GM12864 (cell line): ENCODE measurements around the gene IFT27.

Experiments used
- DNase-seq: peaks from one replicate; pipeline ENCODE4 v3.0.0-alpha.2; 2011; ENCODE audit warnings: low read depth
- H3K4me3 ChIP-seq: 2 replicates; pipeline ENCODE4 v1.5.1; 2011; ENCODE audit warnings: mild to moderate bottlenecking, low read depth, low read length, control low read depth
- TF ChIP-seq, protein P1 (sequence below): IDR thresholded peaks from 2 replicates; pipeline ENCODE4 v1.5.1; 2011; ENCODE audit warnings: low read depth, mild to moderate bottlenecking, moderate library complexity, low read length, control low read depth, inconsistent platforms; ENCODE audit errors: missing control alignments

The IFT27 gene

DNA sequence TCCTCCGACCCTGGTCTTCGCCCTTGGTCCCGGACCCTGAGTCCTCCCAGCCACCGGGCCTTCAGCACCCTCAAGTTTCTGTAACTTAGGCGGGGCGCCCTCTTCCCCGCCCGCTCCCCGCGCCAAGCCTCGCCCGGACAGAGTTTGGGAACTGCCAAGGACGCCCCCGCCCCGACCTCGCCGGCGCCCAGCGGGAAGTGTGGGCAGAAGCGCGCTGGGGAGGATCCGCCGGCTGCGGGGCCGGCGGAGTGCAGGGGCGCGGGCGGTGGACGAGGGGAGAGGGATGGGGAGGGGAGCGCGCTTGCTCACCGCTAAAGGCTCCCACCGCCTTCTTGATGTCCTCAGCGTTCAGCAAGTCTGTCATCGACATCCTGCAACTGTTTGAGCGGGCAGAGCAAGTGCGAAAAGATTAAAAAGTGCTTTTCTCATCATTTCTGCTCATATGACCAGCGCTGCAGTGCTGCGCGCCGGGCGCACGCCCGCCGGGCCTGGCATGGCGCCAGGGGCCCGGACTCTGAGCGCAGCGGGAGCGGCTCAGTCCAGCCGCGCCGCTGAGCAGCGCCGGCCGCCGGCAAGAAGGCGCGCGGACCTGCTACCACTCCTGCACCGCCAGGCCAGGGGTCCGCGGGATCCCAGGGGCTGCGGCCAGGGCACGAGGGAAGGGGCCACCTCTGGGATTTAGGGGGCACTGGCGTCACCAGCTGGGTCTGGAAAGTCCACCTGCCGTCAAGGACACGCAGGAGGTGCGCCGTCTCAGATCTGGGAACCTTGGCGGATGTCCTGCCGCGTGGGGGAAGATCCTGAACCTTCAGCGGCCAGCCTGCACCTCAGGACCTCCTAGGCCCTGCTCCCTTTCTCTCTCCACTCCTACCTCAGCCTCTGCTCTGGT lies 41.0 kb upstream of the IFT27 start, which contains the start of gene PVALB:
PVALB (minus strand) TSS at position 400 of the 889 bp plus-strand sequence; CDS start at position 370, 30 bp downstream.
- TF ChIP-seq, protein P1, sequence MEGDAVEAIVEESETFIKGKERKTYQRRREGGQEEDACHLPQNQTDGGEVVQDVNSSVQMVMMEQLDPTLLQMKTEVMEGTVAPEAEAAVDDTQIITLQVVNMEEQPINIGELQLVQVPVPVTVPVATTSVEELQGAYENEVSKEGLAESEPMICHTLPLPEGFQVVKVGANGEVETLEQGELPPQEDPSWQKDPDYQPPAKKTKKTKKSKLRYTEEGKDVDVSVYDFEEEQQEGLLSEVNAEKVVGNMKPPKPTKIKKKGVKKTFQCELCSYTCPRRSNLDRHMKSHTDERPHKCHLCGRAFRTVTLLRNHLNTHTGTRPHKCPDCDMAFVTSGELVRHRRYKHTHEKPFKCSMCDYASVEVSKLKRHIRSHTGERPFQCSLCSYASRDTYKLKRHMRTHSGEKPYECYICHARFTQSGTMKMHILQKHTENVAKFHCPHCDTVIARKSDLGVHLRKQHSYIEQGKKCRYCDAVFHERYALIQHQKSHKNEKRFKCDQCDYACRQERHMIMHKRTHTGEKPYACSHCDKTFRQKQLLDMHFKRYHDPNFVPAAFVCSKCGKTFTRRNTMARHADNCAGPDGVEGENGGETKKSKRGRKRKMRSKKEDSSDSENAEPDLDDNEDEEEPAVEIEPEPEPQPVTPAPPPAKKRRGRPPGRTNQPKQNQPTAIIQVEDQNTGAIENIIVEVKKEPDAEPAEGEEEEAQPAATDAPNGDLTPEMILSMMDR, result no peak
- DNase-seq, result no peak
- H3K4me3 ChIP-seq, result no peak within 1 kb of the TSS

DNA sequence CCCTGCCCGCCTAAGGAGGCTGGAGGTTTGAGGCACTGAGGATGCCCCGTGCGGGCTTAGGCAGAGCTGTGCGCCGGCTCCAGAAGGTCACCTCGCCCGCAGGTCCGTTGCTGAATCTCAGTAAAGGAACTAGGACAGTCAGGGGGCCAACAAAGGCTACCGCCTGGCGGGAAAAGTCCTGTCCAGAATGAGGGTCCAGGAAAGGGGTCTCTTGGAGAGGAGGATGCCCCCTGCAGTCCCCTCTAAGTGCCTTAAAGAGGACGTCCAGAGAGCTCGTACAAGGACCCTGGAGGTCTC lies 40.4 kb upstream of the IFT27 start:
- TF ChIP-seq, protein P1, result no peak
- DNase-seq, result no peak
- no peak overlapping the region for H3K4me3 ChIP-seq

DNA sequence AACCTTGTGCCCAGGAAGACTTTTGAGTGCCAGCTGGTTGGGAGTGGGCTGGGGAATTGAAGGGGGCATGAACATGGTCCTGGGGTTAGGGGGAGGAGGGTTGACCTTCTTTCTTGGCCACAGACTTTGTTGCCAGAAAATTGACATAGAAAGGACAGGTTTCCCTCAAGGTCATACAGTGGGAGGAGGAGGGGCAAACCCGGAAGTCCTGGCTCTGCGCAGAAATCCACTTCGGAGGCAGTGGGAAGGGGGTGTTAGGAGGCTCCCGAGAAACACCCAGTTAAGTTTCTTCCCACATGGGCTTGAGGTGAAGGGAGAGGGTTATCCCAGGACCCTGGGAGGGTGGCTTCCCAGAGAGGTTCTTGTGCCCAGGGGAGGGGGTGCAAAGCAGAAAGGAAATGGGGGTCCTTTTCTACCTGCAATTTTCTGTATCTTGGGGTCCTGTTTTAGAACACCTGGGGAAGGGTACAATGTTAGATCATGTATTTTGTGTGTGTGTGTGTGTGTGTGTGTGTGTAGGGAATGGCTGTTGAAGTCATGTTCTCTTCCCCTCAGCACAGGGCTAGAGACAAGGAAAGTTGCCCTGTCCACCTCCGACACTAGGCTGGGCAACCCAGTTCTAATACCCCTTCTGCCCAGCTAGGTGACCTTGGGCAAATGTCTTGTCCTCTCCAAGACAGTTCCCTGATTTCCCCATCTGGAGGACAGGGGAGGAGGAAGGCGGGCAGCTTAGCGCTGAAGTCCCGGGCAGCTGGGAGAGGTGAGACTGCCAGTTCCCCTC lies 39.8 kb upstream of the IFT27 start:
- DNase-seq, result no peak
- no peak overlapping the region for H3K4me3 ChIP-seq
- TF ChIP-seq, protein P1, result no peak

DNA sequence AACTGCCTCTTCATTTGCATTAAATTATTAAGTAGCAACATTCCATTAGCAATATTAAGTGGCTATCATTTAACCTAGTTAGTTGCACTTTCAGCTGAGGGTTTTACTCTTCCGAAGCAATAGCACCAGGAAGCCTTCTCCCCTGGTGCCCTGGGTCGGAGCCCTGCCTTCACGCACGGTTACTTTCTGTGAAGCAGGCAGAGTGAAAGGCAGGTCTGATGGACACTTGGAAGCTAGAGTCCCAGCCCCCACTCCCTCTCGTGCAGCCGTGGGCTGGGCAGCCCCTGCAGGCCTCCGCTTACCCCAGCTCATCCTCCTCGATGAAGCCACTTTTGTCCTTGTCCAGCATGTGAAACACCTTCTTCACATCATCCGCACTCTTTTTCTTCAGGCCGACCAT lies 38.9 kb upstream of the IFT27 start:
- H3K4me3 ChIP-seq, result no peak overlapping the region
- TF ChIP-seq, protein P1, result no peak
- no peak for DNase-seq

DNA sequence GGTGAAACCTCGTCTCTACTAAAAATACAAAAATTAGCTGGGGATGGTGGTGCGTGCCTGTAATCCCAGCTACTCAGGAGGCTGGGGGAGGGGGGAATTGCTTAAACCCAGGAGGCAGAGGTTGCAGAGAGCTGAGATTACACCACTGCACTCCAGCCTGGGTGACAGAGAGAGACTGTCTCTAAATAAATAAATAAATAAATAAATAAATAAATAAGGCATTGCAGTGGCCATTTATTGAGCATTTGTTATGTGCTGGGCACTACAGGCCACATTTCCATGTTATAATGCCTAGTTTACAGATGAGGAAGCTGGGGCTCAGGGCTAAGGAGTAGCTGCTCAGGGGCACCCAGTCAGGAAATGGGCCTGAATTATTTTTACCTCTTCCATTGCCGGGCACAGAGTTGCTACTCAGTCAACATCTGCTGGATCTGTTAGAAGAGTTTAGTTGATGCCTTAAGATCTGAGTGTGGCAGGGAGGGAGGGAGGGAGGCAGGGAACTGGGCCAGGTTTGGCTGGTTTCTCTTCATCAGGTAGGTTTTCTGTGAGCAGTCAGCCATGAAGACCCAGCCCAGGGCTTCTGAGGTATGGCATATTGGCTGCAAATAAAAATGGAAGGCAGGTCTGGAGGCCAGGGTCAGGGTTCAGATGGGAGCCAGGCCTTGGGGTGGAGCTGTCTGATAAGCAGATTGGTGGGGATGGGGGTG lies 35.3 kb upstream of the IFT27 start:
- TF ChIP-seq, protein P1, result no peak
- no peak for DNase-seq
- H3K4me3 ChIP-seq, result no peak overlapping the region

DNA sequence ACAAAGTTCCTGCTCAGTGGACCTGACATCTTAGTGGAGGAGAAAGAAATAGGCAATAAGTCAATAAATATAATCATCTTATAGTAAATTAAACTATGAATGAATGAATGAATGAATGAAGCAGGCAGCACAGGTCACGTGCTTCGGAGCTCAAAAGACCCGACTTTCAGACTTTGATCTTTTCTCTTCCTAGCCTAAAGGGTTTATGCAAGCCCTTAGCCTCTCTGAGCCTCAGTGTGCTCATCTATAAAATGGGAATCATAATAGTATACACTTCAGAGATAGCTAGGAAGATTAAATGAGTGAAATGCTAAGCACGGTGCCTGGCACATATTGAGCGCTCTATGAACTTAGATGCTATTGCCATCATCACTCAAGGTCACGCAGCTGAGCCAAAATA lies 33.4 kb upstream of the IFT27 start:
- DNase-seq, result no peak
- TF ChIP-seq, protein P1, result no peak
- no peak overlapping the region for H3K4me3 ChIP-seq
